HUES48 (cell line): ENCODE measurements around the gene CELF4.

ENCODE experiments used
- H3K27ac ChIP-seq: one replicate; pipeline ENCODE4 v1.7.0; 2013; ENCODE audit warnings: low read depth, low read length, inconsistent platforms
- H3K27me3 ChIP-seq: 2 replicates; pipeline ENCODE4 v1.6.1; 2013; ENCODE audit warnings: mild to moderate bottlenecking, low read length; ENCODE audit not compliant: control insufficient read depth, insufficient read depth
- H3K36me3 ChIP-seq: 2 replicates; pipeline ENCODE4 v1.6.1; 2013; ENCODE audit warnings: low read length; ENCODE audit not compliant: control insufficient read depth, insufficient read depth
- H3K4me1 ChIP-seq: 2 replicates; pipeline ENCODE4 v1.6.1; 2013; ENCODE audit warnings: mild to moderate bottlenecking, low read length; ENCODE audit not compliant: control insufficient read depth, insufficient read depth
- H3K4me3 ChIP-seq: 2 replicates; pipeline ENCODE4 v1.5.1; 2013; ENCODE audit warnings: mild to moderate bottlenecking, low read depth, low read length
- H3K9ac ChIP-seq: 2 replicates; pipeline ENCODE4 v1.6.1; 2013; ENCODE audit warnings: mild to moderate bottlenecking, low read depth, low read length, moderate library complexity
- H3K9me3 ChIP-seq: 2 replicates; pipeline ENCODE4 v1.6.1; 2013; ENCODE audit warnings: low read length; ENCODE audit not compliant: control insufficient read depth, insufficient read depth

CELF4 gene

GRCh38 chr18:37546651-37547050 lies 18.9 kb downstream of the CELF4 start:
- H3K27me3 ChIP-seq: 0 out of 2 replicates have a peak, but pooled peaks cover 3% of the 10 kb centered on the region
- no peaks in the 10 kb centered on the region for H3K4me1 ChIP-seq
- H3K4me3 ChIP-seq: no peak overlapping the region
- H3K9ac ChIP-seq: no peak overlapping the region
- H3K9me3 ChIP-seq: no peaks in the 10 kb centered on the region
- no peaks in the 10 kb centered on the region for H3K36me3 ChIP-seq
- H3K27ac ChIP-seq: no peak overlapping the region

- H3K4me1 ChIP-seq: no peaks in the 10 kb centered on the region
- H3K9ac ChIP-seq: no peak overlapping the region
- no peaks in the 10 kb centered on the region for H3K36me3 ChIP-seq
- no peaks in the 10 kb centered on the region for H3K27me3 ChIP-seq
- H3K9me3 ChIP-seq: no peaks in the 10 kb centered on the region
- no peak overlapping the region for H3K27ac ChIP-seq
- H3K4me3 ChIP-seq: no peak overlapping the region
Observed at GRCh38 chr18:37546272-37546537, 19.4 kb downstream of the CELF4 start.

DNA sequence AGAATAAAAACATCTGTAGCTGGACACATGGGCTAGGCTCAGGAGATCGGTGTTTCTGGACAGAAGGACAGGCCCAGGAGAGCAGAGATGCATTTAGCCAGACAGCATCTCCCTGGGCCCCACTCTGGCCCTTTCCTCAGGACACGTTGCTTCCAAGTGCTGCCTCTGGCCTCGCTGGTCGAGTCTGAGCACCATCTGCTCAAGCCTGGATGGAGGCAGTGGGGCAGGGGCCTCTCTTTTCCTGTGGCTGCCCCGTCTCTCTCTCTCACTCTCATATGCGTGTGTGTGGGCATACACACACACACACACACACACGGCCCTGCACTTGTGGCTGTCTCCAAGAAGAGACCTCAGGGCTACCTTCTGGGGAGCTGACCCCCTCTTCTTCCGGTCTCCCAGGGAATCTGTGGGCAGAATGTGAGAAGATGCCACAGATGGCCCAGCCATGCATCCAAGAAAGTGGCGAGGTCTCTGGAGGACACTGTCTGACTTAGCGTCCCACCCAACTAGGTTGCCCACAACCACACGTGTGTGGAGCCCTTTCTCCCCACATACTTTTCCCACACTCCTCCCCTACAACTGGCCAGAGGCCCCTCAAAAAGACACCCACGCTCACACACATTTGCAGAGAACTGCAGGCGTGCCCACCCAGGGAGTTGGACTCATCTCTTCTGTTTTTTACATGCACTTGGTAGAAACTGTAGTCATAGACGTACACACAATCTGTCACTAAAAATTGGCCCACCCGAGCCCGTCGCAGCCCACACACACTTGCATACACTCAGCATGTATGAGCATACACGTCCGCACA lies 19.9 kb downstream of the CELF4 start:
- Histone ChIP-seq H3K27me3 (no peaks in the 10 kb centered on the region), H3K36me3 (no peaks in the 10 kb centered on the region), H3K9ac (no peak overlapping the region), H3K4me1 (no peaks in the 10 kb centered on the region), H3K4me3 (no peak overlapping the region), H3K27ac (no peak overlapping the region), H3K9me3 (no peaks in the 10 kb centered on the region)

DNA sequence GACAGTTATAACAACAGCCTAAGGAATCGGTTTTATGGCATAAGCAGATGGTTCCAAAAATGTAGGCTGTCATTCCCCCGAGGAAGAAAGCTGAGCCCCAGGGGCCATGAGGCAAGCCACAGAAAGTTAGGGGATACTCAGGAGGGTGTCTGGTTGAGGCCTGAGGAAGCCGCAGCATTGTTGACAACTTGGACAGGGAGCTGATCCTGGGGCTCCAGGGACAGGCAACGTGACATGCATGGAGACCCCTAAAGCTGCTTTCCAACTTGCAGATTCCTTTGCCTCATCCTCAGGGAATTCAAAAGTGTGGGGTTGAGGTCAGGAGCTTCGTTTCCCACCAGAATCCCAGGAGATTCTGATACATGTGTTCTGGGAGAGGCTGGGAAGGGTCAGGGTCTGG lies 20.9 kb downstream of the CELF4 start:
- Histone ChIP-seq H3K9me3 (no peaks in the 10 kb centered on the region), H3K27me3 (peaks cover 2% of the 10 kb centered on the region; the same call in 1 of the 2 replicates)

GRCh38 chr18:37544217-37544616 lies 21.4 kb downstream of the CELF4 start:
- Histone ChIP-seq H3K4me3 (no peak overlapping the region), H3K4me1 (peaks cover 7% of the 10 kb centered on the region; the same call in 1 of the 2 replicates), H3K27ac (no peak overlapping the region), H3K9me3 (no peaks in the 10 kb centered on the region), H3K27me3 (peaks cover 7% of the 10 kb centered on the region; the same call in 1 of the 2 replicates), H3K36me3 (no peaks in the 10 kb centered on the region), H3K9ac (no peak overlapping the region)

More for the DNA sequence above, 20.9 kb downstream of the CELF4 start:
- H3K36me3 ChIP-seq: no peaks in the 10 kb centered on the region
- H3K9ac ChIP-seq: no peak overlapping the region
- no peak overlapping the region for H3K4me3 ChIP-seq
- no peak overlapping the region for H3K27ac ChIP-seq
- peaks cover 3% of the 10 kb centered on the region; the same call in 1 of the 2 replicates for H3K4me1 ChIP-seq

DNA sequence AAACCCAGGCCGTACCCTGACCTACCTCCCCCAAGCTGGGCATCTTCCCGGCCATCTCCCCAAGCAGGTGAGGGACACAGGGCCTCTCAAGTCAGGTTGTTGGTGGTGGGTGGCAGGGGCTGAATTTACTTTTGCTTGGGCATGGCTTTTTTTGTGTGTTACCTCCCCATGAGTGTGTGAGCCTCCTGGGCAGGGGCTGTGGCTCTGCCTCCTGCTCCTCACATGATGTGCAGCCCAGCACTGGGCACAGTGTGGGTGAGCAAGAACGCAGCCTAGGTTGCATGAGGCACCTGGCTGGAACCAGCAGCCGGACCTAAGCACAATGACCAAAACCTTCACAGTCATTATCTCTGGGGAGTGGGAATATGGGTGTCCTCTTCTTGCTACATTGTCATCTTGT lies 22.3 kb downstream of the CELF4 start:
- H3K9ac ChIP-seq: no peak overlapping the region
- H3K27ac ChIP-seq: no peak overlapping the region
- H3K27me3 ChIP-seq: peaks cover 10% of the 10 kb centered on the region; the same call in 1 of the 2 replicates
- peaks cover 16% of the 10 kb centered on the region for H3K4me1 ChIP-seq
- no peaks in the 10 kb centered on the region for H3K9me3 ChIP-seq
- H3K36me3 ChIP-seq: no peaks in the 10 kb centered on the region
- H3K4me3 ChIP-seq: no peak overlapping the region

- no peak overlapping the region for H3K9ac ChIP-seq
- peaks cover 24% of the 10 kb centered on the region for H3K27me3 ChIP-seq
- H3K9me3 ChIP-seq: no peaks in the 10 kb centered on the region
Observed at GRCh38 chr18:37541517-37541916, 24.1 kb downstream of the CELF4 start.

GRCh38 chr18:37540424-37541138 lies 25.0 kb downstream of the CELF4 start:
- H3K27ac ChIP-seq: no peak overlapping the region
- H3K4me1 ChIP-seq: peaks cover 19% of the 10 kb centered on the region
- no peak overlapping the region for H3K4me3 ChIP-seq
- H3K36me3 ChIP-seq: no peaks in the 10 kb centered on the region
- no peaks in the 10 kb centered on the region for H3K9me3 ChIP-seq
- H3K9ac ChIP-seq: no peak overlapping the region
- H3K27me3 ChIP-seq: peaks cover 25% of the 10 kb centered on the region

More at GRCh38 chr18:37541517-37541916, 24.1 kb downstream of the CELF4 start:
- no peak overlapping the region for H3K4me3 ChIP-seq
- H3K27ac ChIP-seq: no peak overlapping the region
- peaks cover 19% of the 10 kb centered on the region for H3K4me1 ChIP-seq
- no peaks in the 10 kb centered on the region for H3K36me3 ChIP-seq

GRCh38 chr18:37539236-37539635 lies 26.4 kb downstream of the CELF4 start:
- H3K9me3 ChIP-seq: no peaks in the 10 kb centered on the region
- H3K9ac ChIP-seq: no peak overlapping the region
- H3K27ac ChIP-seq: no peak overlapping the region
- H3K4me3 ChIP-seq: peak overlapping the region; percentile 42; the same call in 1 of the 2 replicates
- no peaks in the 10 kb centered on the region for H3K36me3 ChIP-seq
- H3K4me1 ChIP-seq: peaks cover 19% of the 10 kb centered on the region
- peaks cover 25% of the 10 kb centered on the region for H3K27me3 ChIP-seq

DNA sequence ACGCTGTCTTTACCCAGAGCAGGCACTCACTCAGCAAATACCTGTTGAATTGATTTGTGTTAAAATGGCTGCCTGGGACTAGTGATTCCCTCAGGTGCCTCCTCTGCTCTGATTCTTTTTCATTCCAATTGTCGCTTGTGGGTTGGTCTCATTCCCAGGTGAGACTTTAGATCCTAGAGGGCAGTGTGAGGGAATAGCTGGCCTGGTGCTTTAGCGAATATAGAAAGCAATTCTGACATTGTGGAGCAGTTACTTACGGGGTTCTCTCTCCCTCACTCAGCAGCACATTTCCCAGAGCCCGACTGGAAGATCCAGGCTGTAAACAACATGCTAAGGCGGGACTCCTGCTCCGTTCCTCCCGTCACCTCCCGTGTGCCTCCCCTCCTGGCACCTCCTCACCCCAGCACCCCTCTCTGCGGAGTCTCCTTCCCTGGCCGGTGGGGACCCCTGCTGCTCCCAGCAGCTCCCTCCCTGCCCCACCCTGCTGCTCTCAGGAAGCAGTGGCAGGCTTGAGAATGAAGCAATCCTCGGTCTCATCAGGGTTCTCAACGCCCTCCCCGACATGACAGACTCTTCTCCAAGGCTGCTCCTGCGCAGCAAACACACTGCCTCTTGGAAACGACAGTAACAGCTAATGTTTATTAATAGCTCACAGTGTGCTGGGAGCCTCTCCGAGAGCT lies 26.9 kb downstream of the CELF4 start:
- Histone ChIP-seq H3K36me3 (no peaks in the 10 kb centered on the region), H3K27me3 (peaks cover 25% of the 10 kb centered on the region), H3K9ac (no peak overlapping the region), H3K9me3 (no peaks in the 10 kb centered on the region), H3K4me1 (peaks cover 19% of the 10 kb centered on the region), H3K4me3 (peak overlapping the region; percentile 42), H3K27ac (no peak overlapping the region)
